Measurements from ENCODE around the gene LAMA3.

LAMA3 gene

GRCh38 chr18:23922939-23923338 lies 233.7 kb downstream of the LAMA3 start:
- TF ChIP-seq ZFX (IDR thresholded peaks at IDR 0.05) (no peak), CTCF (conservative IDR thresholded peaks at IDR 0.05) (no peak)
- no peak overlapping the region for H3K27ac ChIP-seq

DNA sequence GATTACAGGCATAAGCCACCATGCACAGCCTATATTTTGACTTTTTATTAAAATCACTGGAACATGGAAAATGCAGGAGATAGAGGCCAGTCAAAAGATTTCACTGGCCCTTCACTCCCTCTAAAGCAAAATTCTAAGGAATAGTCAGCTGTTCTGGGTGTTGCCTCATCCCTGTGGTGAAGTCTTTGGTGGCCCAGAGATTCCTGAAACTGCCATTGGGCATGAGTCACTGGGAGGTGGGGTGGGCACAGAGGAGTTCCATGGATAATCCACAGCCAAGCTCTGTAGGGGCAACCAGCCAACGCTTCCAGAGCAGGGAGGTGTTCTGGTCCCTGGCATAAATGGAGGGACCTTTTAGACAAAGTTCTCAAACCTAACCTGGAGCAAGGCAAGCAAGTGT lies 235.6 kb downstream of the LAMA3 start:
- TF ChIP-seq ZFX (IDR thresholded peaks at IDR 0.05) = no peak
- no peak for TF ChIP-seq CTCF (conservative IDR thresholded peaks at IDR 0.05)
- H3K27ac ChIP-seq = no peak overlapping the region

- no peak for TF ChIP-seq ZFX (IDR thresholded peaks at IDR 0.05)
- no peak for TF ChIP-seq CTCF (conservative IDR thresholded peaks at IDR 0.05)
- no peak overlapping the region for H3K27ac ChIP-seq
Measured at GRCh38 chr18:23926571-23926970, 237.3 kb downstream of the LAMA3 start.

DNA sequence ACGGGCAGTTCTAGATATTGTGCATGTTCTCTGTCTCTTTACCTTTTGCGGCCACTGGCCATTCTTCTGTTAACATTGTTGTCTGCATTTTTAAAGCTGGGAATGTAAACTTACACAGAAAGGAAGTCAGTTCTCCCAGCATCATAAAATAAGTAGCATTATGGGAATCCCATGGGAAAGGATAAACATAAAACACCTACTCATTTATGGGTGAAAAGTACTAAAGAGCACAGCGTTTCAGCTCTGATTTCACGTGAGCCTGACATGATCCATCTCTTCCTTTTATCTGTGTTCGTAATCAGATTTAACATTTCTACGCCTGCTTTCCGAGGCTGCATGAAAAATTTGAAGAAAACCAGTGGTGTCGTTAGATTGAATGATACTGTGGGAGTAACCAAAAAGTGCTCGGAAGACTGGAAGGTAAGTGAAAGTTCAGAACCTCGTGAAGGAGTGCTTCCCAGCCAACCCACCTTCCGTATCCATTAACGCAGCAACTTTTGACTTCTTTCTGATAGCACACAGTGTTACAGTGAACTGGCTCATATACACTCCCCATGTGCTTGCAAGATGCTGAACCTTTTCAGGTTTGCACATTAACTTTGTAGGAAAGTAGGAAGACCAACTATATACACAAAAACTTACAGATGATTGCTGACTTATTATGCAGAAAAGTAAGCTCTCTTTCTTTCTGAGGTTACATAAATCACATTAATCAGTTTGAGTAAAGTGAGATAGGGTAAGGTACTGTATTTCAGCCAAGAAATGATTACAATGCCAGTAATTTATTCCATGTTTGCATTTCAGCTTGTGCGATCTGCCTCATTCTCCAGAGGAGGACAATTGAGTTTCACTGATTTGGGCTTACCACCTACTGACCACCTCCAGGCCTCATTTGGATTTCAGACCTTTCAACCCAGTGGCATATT lies 238.8 kb downstream of the LAMA3 start:
- TF ChIP-seq ZFX (IDR thresholded peaks at IDR 0.05) = no peak
- TF ChIP-seq CTCF (conservative IDR thresholded peaks at IDR 0.05) = no peak
- H3K27ac ChIP-seq = no peak overlapping the region

DNA sequence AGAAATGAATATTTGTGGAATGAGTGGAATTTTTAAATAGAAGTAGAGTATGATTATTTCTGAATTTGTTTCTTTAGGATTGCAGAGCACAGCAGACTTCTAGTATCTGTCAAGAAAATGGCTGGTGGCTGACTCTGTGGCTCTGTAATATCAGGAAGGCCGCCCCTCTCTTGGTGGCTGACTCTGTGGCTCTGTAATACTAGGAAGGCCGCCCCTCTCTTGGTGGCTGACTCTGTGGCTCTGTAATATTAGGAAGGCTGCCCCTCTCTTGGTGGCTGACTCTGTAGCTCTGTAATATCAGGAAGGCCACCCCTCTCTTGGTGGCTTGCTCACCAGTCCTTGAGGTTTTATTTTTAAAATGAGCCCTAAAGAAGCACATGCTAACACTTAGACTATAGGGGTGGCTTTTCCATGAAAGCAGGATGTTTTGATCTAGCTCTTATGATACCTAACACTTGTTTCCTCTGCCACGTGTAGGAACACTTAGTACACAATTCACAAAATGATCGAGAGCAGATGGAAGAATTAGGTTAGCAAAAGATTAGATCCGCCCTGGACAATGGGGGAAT lies 240.2 kb downstream of the LAMA3 start:
- no peak for TF ChIP-seq CTCF (conservative IDR thresholded peaks at IDR 0.05)
- no peak for TF ChIP-seq ZFX (IDR thresholded peaks at IDR 0.05)
- H3K27ac ChIP-seq = no peak overlapping the region

- no peak overlapping the region for H3K27ac ChIP-seq
- no peak for TF ChIP-seq ZFX (IDR thresholded peaks at IDR 0.05)
- TF ChIP-seq CTCF (conservative IDR thresholded peaks at IDR 0.05) = no peak
Measured at GRCh38 chr18:23930002-23930401, 240.7 kb downstream of the LAMA3 start.

DNA sequence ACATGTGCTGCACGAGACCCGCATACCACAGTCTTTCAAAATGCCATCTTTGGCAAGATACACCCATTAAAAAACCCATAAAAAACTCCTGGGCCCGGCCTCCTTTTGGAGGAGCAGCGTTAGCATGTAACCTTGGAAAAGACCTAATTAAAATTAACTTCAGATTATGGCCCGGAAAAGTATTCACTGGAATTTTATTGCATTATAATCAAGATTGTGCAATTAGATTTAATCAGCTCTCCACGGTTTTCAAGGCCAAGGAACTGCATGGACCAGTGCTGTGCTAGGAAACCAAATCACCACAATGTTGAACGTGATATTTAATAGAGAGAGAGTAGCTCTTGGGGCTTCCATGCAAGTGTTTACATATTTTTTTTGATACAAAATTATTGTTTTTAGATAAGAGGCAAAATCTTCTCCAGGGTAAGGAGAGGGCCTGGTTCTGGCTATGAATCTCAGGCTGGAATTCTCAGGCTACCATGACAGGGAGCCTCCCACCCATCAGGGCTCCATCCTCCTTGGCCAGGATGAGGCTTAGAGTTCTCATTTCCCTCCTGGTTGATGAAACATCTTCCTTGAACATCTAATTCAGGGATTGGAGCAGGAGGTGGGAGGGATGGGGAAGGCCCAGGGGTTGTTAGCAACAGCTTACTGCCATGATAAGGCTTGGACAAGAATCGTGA lies 243.3 kb downstream of the LAMA3 start:
- TF ChIP-seq CTCF (conservative IDR thresholded peaks at IDR 0.05) (no peak), ZFX (IDR thresholded peaks at IDR 0.05) (no peak)
- peak overlapping the region; percentile 27; the same call in 1 of the 2 replicates for H3K27ac ChIP-seq

Measured in C4-2B (cell line).